ENCODE measurements around the gene C5orf34.
"Not testable (repeated sequence)": the region's sequence is repeated elsewhere in the genome, so short reads cannot be mapped to it uniquely, and the experiment has no call there.

The C5orf34 gene

GRCh38 chr5:43514025-43514424, 923 bp downstream of the C5orf34 start:
- DNase-seq (ENCODE audit: low spot score) = no peak

- DNase-seq (ENCODE audit: low spot score) = not testable (repeated sequence)
These were observed 3.9 kb downstream of the C5orf34 start for GRCh38 chr5:43511062-43511461.

GRCh38 chr5:43498581-43498980, 16.4 kb downstream of the C5orf34 start:
- no peak for DNase-seq (ENCODE audit: low spot score)

- DNase-seq (ENCODE audit: low spot score) = no peak
These were observed 17.4 kb downstream of the C5orf34 start for GRCh38 chr5:43497311-43498104.

- no peak for DNase-seq (ENCODE audit: low spot score)
These were observed 23.6 kb downstream of the C5orf34 start for GRCh38 chr5:43491326-43491725.

GRCh38 chr5:43486353-43486752, 28.6 kb downstream of the C5orf34 start:
- no peak for DNase-seq (ENCODE audit: low spot score)

- DNase-seq (ENCODE audit: low spot score) = no peak
These were observed 29.5 kb downstream of the C5orf34 start for GRCh38 chr5:43485406-43485805.

GRCh38 chr5:43484106-43484849, 30.7 kb downstream of the C5orf34 start:
- peak; percentile 88 for DNase-seq (ENCODE audit: low spot score)

GRCh38 chr5:43483298-43484105, 31.4 kb downstream of the C5orf34 start, which contains the start of gene TMEM267:
TSS of gene TMEM267 (minus strand) at chr5:43483865. CDS start at chr5:43453969, 29,896 bp downstream.
- peak; percentile 94 for DNase-seq (ENCODE audit: low spot score)

- DNase-seq (ENCODE audit: low spot score) = peak; percentile 58
These were observed 32.3 kb downstream of the C5orf34 start for GRCh38 chr5:43482490-43483297.

- DNase-seq (ENCODE audit: low spot score) = no peak
These were observed 45.1 kb downstream of the C5orf34 start for GRCh38 chr5:43469671-43470391.

GRCh38 chr5:43467100-43467499, 47.8 kb downstream of the C5orf34 start:
- no peak for DNase-seq (ENCODE audit: low spot score)

GRCh38 chr5:43465455-43465854, 49.5 kb downstream of the C5orf34 start:
- DNase-seq (ENCODE audit: low spot score) = not testable (repeated sequence)

GRCh38 chr5:43461066-43461465, 53.9 kb downstream of the C5orf34 start:
- no peak for DNase-seq (ENCODE audit: low spot score)

GRCh38 chr5:43456556-43456955, 58.4 kb downstream of the C5orf34 start:
- DNase-seq (ENCODE audit: low spot score) = no peak

- not testable (repeated sequence) for DNase-seq (ENCODE audit: low spot score)
These were observed 73.4 kb downstream of the C5orf34 start for GRCh38 chr5:43441575-43441974.

GRCh38 chr5:43437062-43437660, 77.8 kb downstream of the C5orf34 start:
- DNase-seq (ENCODE audit: low spot score) = no peak

All from GM03348 (cell line).